AG04450 (cell line): Measurements from ENCODE around the gene LRIG1. TPM values are rescaled to one million over a fixed set of nuclear protein-coding genes. Genes with fewer than 3 reads are reported as not detected.

Experiments used
- CTCF ChIA-PET: fragments of 300-600, 350-600 bp; formaldehyde crosslinking; extraction: SDS; loops from one replicate; lab custom pipeline; 2022; ENCODE audit warnings: antibody characterized with exemption, inconsistent platforms; lab: Charles Lee
- POLR2A ChIA-PET: fragments of 350-600 bp; formaldehyde crosslinking; extraction: SDS; loops from one replicate; lab custom pipeline; 2021; ENCODE audit warnings: antibody characterized with exemption, inconsistent platforms; lab: Yijun Ruan, JAX
- DNase-seq: peaks from one replicate; pipeline ENCODE4 v3.0.0-alpha.2; 2011; ENCODE audit warnings: low read depth, low spot score
- H3K27ac ChIP-seq: one replicate; pipeline ENCODE4 v1.5.1; 2012; ENCODE audit warnings: low read depth, low read length, control low read depth
- H3K27me3 ChIP-seq: one replicate; pipeline ENCODE4 v1.6.0; 2012; ENCODE audit warnings: low read length; ENCODE audit not compliant: control insufficient read depth, insufficient read depth
- H3K4me3 ChIP-seq: 2 replicates; pipeline ENCODE4 v1.5.1; 2011; ENCODE audit warnings: mild to moderate bottlenecking, low read depth, low read length, control low read depth
- H3K9me3 ChIP-seq: 2 replicates; pipeline ENCODE4 v1.5.1; 2012; ENCODE audit warnings: low read length; ENCODE audit not compliant: control insufficient read depth, insufficient read depth
- CTCF ChIP-seq: IDR thresholded peaks from 2 replicates; pipeline ENCODE4 v1.5.1; 2011; ENCODE audit warnings: low read depth, low read length, control low read depth, inconsistent platforms
- polyA plus RNA-seq: library from polyadenylated mRNA; depleted of rRNA; stranded (reverse); fragments of >200 nt; gene quantifications from 2 replicates; pipeline ENCODE4 v1.2.3, GENCODE V29; 2011

LRIG1 gene
- polyA plus RNA-seq, 1 experiment = 68.3 TPM

- Histone ChIP-seq H3K9me3 (no peaks in the 10 kb centered on the region; the same call in 1 of the 2 replicates), H3K27me3 (no peaks in the 10 kb centered on the region), H3K27ac (no peak overlapping the region), H3K4me3 (no peak overlapping the region)
- no peak for DNase-seq
- POLR2A ChIA-PET = no interaction called here
- CTCF ChIA-PET = interaction anchor here (2.9 to 3.1 kb wide), 2 partner anchors 15 kb away, joined by 8 read pairs; no protein-coding TSS in a partner anchor
- no peak for TF ChIP-seq CTCF
Measured at GRCh38 chr3:66392966-66393332, 107.9 kb downstream of the LRIG1 start.

DNA sequence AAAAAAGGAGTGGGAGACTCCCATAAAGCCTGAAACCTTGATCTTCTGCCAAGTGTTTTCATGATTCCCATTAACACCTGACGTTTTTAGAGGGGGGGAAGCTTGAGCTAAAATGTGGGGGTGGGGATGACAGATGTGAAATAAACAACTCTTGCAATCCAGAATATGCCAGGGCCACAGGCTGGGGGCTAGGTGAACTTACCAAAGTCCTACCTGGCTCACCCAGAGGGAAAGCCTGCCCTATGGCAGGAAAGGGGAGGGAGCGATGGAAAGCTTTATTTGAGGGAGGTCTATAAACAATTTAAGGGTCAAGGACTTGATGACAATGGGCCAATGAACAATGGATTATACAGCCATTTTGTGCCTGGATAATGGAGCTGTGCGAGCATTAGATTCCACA lies 108.3 kb downstream of the LRIG1 start:
- Histone ChIP-seq H3K27ac (no peak overlapping the region), H3K27me3 (no peaks in the 10 kb centered on the region), H3K9me3 (no peaks in the 10 kb centered on the region; the same call in 1 of the 2 replicates), H3K4me3 (no peak overlapping the region)
- POLR2A ChIA-PET = no interaction called here
- CTCF ChIA-PET = interaction anchor here (0.9 to 3.1 kb wide), 3 partner anchors 14 to 430 kb away, joined by 3 to 8 read pairs (median 8); no protein-coding TSS in a partner anchor
- DNase-seq = no peak
- TF ChIP-seq CTCF = no peak

GRCh38 chr3:66390013-66390412 lies 110.8 kb downstream of the LRIG1 start:
- H3K4me3 ChIP-seq = no peak overlapping the region
- DNase-seq = no peak
- CTCF ChIA-PET = interaction anchor here (0.6 to 1.4 kb wide), 2 partner anchors 409 to 433 kb away, joined by 4 to 6 read pairs; no protein-coding TSS in a partner anchor
- no peaks in the 10 kb centered on the region for H3K27me3 ChIP-seq
- no peaks in the 10 kb centered on the region for H3K9me3 ChIP-seq
- no peak overlapping the region for H3K27ac ChIP-seq
- no peak for TF ChIP-seq CTCF
- POLR2A ChIA-PET = no interaction called here

DNA sequence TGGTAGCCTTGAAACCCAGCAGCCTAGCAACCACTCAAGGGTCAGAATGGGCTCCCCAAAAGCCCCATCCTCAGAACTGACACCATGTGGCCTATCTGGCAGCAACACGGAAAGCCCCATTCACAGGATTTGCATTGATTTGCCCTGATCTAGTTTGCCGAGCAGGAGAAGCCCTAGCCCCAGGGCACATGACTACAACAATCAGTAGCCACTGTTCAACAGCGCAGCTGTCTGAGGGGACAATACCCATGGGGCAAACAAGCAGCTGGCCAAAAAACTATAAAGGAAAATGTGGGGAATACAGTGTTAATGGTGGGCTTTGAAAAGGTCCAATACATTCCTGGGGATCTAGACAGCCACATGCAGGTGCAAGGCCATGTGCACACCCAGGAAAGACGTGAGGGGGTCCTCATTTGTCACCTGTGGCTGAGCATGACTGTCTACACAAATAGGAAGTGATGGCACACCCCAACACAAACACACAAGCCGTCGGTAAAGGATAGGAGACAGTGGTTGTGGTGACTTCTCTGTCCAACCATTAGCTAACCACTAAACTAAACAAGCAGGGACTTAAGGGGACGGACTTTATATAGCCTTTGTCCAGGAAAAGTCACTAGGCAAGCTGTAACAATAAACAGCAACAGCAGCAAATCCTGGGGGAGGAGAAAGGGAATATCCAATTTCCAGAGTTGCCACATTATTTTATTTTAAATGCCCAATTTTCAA lies 113.7 kb downstream of the LRIG1 start:
- POLR2A ChIA-PET = no interaction called here
- CTCF ChIA-PET = interaction anchor here (1.3 to 1.5 kb wide), 3 partner anchors 9 to 21 kb away, joined by 3 to 6 read pairs (median 5); no protein-coding TSS in a partner anchor
- H3K4me3 ChIP-seq = no peak overlapping the region
- H3K27ac ChIP-seq = peak overlapping the region; percentile 25
- H3K27me3 ChIP-seq = no peaks in the 10 kb centered on the region
- no peak for TF ChIP-seq CTCF
- H3K9me3 ChIP-seq = no peaks in the 10 kb centered on the region
- no peak for DNase-seq
